GM19025 (cell line): ENCODE measurements around the gene STAT5B.
A peak's percentile ranks its signal among the peaks of the same experiment; 100 is the strongest.
"Not testable (repeated sequence)": the region's sequence is repeated elsewhere in the genome, so short reads cannot be mapped to it uniquely, and the experiment has no call there.

Experiments
- ATAC-seq: cut with Tn5 transposase; IDR thresholded peaks from one replicate; pipeline ENCODE4 v1.9.1; 2021; ENCODE audit warnings: mild to moderate bottlenecking, low read depth, moderate library complexity; ENCODE audit not compliant: unreplicated experiment

The STAT5B gene

DNA sequence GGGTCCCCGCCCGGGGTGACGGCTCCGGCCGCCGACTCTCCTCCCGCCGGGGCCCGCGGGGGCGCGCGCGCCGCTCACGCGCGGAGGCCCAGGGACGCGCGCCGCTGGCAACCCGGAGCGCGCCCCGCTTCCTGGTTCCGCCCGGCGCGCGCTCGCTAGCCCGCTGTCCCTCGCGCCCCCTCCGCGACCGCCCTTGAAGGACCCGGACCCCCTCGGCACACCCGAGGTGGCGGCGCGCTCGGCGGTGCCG is at the start of gene STAT5B:
Gene STAT5B, minus strand, starts transcription at position 33 of the 250 bp plus-strand sequence. CDS start 44,264 bp downstream, outside the sequence.
- peak; percentile 67 for ATAC-seq

DNA sequence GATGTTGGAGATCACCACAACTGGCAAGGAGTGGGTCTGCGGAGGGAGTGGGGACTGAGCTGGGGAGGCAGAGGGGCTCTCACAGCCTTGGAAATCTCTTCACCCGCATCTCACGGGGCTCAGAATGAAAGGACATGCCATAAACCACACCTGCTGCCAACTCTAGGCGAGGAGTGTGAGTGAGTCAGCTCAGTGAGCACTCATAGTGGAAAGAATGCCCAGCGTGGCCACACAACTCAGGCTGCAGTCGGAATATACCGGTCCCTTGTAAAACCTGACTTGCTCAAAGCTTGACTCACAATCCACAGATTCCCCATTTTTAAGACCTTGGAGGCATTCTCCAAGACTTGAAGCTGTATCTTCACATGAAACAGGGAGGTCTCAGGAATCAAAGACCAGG is 48.8 kb upstream of the STAT5B start:
- no peak for ATAC-seq

DNA sequence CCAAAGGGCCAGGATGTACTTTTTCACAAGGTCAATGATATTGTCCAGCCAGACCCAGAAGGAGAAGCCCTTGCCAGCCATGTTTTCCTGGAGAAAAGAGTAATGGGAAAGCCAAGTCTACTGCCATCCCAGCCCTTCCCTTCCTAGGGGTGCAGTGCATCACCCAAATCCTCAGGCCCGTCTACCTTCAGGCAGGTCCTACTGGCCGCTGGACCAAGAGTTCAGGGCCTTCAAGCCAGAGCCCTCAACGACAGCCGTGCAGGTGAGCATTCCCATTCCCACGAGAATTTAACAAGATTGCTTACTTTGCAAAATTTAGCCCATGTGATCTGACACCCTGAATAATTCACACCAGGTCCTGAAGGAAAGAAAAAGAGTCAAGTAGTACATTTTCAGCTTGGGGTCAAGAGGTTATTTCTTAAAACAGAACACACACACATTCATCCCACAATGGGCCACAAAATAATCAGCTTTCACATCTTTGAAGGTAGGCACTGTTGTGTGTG is 47.1 kb upstream of the STAT5B start:
- no peak for ATAC-seq

DNA sequence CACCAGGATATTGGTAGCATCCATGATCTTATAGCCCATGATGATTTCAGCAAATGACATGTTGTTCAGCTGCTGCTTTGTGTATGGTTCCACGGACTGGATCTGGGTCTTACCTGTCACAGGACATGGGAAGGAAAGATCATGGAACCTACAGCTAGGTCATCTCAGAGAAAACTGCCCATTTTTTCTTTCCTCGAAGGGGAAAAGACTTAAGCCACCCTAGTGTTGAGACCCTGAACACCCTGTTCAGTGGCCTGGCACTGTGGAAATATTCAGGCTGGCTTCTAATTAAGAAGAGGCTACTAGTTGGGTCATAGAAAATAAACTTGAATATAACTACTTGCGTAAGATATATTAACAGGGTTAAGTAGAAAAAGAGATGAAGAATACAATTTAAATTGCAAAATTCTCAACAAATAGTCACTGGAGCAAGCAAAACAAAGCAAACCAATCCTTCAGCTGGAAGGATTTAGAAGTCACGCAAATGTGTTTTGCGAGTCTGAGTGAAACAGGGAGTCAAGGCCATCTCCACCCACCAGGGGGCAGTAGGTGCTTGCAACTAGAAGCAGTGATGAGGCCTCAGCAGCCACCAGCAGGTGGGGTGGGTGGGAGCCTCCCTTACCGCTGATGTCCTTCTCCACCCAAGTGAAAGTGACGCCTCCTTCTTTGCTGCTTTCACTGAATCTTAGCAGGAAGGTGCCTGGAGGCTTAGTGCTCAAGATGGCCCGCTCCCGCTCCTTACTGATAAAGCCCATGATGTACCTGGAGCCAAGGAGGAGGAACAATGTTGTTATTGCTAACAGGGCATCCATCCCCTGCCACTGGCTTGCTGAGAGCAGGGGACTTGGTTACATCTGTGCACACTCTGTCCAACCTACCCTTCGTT is 46.4 kb upstream of the STAT5B start:
- ATAC-seq, result no peak

DNA sequence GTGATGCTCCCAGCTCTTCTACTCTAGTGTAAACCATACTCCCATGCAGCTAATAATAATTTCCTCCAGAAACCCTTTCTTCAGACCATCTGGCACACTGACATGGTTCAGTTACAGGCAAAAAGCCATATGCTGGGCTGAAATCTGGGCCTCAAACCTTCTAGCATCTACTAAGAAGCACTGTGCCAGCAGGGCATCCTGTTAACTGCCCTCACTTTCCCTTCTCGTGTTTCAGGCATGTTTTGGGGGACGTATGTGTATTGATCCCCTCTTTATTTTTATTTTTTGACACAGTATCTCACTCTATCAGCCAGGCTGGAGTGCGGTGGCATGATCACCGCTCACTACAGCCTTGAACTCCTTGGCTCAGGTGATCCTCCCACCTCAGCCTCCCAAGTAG is 45.4 kb upstream of the STAT5B start:
- ATAC-seq, result no peak

DNA sequence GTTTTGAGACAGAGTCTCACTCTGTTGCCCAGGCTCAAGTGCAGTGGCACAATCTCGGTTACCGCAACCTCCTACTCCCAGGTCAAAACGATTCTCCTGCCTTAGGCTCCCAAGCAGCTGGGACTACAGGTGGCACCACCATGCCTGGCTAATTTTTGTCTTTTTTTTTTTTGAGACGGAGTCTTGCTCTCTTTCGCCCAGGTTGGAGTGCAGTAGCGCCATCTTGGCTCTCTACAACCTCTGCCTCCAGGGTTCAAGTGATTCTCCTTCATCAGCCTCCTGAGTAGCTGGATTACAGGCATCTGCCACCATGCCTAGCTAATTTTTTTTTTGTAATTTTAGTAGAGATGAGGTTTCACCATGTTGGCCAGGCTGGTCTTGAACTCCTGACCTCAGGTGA is 41.8 kb upstream of the STAT5B start:
- ATAC-seq, result not testable (repeated sequence)

DNA sequence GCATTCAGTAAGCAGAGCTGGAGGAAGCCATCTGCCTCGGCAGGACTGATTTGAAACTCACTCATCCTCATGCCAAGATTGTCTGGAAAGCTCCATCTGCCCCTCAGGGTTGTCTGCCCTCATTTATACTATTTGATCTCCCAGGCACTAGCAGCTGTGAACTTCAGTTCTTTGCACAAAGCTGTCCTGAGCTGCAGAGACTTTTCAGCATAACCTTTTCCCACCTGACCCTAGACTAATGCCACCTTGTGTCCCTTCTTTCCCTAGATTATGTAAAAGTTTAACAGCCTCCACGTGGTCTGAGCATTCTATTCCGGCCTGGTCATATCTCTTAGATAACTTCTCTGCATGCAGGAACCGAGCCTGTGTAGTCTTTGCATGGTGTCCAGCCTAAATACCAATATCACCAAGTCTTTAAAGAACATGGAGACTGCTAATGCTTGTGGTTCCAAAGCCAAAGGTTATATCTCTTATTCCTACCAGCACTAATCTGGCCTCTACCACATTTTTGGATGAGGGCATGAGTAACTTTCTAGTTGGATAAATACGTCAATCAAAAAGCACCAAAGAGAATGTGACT is 41.2 kb upstream of the STAT5B start:
- ATAC-seq, result no peak

DNA sequence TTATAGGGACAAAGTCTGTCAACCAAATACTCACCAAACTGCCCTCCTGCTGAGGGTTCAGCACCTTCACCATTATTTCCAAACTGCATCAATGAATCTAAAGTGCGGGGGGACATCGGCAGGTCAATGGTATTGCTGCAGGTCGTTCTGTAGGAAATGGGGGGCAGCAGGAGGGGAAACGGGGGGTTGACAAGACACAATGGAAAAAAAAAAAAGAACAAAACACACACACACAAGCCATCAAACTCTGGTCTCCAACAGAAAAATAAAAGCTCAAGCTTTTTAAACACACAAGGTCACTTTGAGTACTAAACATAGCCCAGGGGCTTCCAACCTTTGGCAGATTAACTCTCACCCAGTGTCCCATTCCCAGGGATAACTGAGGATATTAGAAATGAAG is 40.6 kb upstream of the STAT5B start:
- ATAC-seq, result no peak

DNA sequence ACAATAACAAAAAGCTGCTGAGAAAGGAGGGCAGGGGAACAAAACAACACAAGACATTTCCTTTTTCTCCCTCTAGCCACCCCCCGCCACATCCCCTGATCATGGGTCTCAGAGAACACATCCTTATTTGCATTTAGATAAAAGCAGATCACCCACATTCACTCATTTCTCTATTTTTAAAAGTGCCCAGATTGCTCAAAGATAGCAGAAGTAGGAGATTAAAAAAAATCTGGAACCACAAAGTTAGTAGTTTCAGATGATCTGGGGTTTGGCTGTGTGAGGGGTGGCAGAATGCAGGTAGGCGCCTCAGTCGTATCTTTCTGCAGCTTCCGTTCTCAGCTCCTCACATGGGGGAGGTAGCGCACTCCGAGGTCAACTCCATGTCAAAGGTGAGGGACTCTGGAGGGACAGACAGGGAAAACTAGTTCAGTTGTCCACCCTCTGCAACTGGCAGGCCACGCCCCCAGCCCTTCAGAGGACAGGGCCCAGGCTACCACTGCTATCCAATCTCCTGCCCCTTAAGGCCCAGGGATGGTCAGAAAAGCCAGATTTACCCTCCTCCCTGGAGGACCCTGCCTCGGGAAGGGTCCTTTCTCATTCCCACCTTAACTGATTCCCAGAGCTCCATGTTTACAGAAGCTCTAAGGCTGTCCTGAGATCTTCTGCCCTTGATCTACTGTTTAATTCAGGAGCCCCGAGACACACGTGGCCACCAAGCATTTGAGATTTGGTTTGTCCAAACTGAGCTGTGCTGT is 39.4 kb upstream of the STAT5B start:
- ATAC-seq, result no peak

DNA sequence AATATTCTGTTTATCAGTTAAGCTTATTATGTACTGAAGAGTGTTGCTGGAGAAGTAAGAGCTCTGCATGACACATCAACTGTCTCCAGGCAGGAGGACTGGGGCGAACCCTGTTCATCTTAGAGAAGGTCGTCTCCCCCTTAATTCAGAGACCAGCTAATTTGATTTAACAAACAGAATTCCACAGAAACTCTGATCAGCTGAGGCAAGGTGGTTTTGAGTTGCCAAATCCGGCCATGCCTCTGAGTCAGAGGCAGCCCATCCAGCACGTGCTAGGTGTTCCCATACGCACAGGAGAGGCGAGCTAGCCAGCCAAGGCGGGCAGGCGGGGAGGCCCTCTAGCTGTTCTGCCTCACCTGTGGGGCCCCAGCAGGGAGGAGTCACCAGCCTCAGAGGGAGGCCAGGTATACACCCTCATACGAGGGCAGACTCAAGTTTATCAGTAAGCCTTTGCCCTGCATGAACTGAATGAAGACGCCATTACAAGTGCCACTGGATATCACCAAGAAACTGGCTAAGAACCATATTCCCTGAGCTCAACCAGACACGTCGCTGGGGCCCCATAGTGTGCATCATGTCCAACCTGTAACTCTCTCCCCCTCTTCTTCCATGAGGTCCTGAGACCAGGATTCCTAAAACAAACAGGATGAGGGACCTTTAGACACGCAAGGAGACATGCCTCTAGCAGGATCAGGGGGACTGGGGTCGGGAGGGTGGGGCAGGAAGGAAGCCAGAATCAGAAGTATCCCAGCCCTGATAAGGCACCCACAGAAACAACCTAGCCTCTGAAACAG is 37.8 kb upstream of the STAT5B start:
- ATAC-seq, result no peak

DNA sequence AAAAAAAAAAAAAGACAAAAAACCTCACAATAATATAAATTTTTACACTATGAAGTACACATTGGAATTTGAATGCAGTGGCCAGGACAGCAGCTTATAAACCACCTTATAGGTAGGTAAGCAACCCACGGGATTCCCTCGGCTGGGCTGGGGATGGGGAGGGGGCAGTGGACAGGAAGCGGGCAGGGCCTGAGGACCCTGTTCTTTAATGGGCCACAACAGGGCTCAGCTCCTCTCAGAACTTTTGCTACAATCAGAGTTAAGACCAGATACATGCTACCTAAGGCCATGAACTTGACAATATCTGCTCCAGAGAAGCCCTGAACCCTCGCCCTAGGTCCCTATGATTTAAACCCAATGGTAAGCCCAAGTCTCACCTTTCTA is 37.2 kb upstream of the STAT5B start:
- no peak for ATAC-seq

DNA sequence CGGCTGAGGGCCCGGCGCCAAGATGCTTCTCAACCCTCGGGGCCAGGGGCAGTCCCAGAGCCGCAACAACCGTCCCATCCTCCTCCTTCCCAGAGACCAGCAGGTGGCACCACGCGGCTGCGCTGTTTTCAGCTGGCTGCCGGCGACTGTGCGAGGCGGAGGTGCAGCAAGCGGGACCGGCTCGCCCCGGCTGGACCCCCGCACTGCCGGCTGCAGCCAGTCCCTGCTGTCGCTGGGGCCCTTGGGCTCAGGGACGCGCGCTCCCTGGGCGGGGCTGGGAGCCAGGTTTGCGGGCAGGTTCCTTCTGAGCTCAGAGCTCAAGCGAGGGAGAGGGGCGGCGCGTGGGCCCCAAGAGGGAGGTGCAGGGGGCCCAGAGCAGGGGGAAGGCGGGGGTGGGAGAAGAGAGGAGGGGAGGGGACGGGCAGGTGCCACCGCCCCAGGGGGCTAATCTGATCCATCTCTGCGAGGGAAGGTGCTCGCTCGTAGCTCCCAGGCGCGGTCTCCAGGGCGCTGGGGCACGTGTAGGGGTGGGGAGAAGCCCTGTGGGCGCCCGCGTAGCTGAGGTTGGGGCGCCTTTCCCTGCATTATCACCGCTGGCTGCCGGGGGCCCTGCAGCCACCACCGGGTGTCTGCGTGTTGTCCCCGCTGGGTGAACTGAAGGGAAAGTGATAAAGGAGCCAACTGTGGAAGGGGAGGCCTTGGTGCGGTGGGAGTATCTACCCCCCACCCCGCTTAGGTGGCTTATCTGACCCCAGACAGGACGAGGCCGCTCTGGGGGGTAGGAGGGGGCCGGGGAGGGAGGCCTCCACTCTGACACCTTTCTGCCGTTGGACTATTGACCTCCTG is 36.3 kb upstream of the STAT5B start:
- peak; percentile 44 for ATAC-seq

DNA sequence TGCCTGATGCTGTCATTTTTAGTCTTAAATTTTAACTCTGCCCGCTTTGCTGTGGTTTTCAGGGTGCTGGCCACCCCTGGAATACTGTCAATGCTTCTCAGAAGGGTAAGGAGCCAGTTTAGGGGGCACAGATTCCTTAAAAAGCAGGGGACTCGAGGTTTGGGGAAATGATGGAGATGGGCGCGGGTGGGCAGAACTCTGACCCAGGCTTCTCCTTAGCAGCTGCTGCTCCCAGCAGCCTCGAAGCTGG is 35.8 kb upstream of the STAT5B start:
- ATAC-seq, result no peak

DNA sequence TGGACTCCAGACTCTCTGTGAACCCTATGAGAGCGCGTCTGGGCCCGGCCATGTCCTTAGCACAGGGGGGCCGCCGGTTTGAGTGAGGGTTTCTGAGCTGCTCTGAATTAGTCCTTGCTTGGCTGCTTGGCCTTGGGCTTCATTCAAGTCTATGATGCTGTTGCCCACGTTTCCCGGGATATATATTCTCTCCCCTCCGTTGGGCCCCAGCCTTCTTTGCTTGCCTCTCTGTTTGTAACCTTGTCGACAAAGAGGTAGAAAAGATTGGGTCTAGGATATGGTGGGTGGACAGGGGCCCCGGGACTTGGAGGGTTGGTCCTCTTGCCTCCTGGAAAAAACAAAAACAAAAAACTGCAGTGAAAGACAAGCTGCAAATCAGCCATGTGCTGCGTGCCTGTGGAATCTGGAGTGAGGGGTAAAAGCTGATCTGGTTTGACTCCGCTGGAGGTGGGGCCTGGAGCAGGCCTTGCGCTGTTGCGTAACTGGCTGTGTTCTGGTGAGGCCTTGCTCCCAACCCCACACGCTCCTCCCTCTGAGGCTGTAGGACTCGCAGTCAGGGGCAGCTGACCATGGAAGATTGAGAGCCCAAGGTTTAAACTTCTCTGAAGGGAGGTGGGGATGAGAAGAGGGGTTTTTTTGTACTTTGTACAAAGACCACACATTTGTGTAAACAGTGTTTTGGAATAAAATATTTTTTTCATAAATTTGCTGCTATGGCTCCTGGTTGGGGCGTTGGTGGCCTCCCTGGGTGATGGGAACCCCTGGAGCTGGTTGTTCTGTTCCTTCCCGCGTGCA is 35.2 kb upstream of the STAT5B start:
- ATAC-seq, result no peak

DNA sequence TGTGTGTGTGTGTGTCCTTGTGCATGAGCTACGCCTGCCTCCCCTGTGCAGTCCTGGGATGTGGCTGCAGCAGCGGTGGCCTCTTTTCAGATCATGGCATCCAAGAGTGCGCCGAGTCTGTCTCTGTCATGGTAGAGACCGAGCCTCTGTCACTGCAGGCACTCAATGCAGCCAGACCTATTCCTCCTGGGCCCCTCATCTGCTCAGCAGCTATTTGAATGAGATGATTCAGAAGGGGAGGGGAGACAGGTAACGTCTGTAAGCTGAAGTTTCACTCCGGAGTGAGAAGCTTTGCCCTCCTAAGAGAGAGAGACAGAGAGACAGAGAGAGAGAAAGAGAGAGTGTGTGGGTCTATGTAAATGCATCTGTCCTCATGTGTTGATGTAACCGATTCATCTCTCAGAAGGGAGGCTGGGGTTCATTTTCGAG is 34.6 kb upstream of the STAT5B start:
- ATAC-seq, result no peak

DNA sequence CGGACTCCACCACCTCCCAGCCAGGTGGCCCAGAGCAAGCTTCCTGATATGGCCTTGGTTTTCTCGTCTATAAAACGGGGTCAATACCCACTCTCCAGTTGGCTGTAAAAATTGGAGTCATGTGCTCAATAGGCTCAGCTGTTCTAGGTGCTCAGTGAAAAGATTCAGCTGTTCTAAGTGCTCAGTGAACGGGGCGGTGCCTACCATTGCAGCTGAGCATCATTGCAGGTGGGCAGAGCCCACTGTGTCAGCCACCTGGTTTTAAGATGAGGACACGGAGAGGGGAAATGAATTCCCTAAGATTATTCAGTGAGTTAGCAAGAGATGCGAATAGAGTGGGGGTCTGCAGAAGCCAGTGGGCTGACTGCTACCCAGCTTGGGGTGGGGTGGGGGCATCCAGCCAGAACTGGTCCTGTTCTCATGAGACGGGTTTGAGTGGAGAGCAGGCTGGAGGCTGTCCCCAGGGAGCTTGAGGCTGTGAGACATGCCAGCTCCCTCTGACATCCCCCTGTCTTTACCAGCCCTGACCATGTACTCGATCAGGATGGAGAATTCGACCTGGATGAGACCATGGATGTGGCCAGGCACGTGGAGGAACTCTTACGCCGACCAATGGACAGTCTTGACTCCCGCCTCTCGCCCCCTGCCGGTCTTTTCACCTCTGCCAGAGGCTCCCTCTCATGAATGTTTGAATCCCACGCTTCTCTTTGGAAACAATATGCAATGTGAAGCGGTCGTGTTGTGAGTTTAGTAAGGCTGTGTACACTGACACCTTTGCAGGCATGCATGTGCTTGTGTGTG is 34.0 kb upstream of the STAT5B start:
- no peak for ATAC-seq

DNA sequence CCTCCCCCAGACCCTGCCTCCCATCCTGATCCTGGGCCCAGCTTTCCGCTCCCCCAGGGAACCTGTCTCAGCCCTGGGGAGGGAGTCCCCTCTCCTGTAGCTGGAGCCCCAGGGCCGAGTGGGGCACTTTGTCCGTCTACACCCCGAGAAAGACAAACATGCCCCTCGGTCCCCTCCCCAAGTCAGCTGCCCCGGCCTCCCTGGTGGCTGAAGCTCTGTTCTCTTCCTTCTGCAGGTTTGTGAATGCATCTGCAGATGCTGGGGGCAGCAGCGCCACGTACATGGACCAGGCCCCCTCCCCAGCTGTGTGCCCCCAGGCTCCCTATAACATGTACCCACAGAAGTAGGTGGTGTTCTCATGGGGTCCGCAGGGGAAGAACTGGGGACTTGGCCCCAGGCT is 33.0 kb upstream of the STAT5B start:
- no peak for ATAC-seq

DNA sequence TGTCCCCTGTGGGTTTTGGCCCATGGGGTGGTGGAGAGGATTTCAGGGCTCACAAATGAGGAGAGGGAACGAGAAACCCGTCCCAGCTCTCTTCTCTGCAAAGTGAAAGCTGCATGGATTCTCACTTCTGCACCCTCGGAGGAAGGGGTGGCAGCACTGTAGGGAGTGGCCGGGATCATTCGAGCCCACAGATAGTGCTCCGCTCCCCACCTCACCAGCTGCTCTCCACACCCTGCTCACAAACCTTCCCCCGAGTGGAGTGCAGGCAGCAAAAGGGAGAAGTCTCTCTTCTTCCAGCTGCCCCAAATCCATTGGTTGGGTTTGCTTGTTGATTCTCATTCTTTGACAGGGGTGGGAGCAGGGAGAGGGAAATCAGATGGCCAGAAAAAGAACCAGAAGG is 32.3 kb upstream of the STAT5B start:
- ATAC-seq, result no peak
